RCC 7860 (cell line): ENCODE results near the gene NOX3.

Experiments used
- DNase-seq: peaks from one replicate; pipeline ENCODE4 v3.0.0-alpha.2; 2015; ENCODE audit warnings: low spot score
- FAIRE-seq: peaks from 2 replicates; lab custom pipeline; 2012; peaks lifted over from hg19 to GRCh38; lab: Jason Lieb, UNC

The NOX3 gene

GRCh38 chr6:155404937-155405336 is 50.7 kb downstream of the NOX3 start:
- DNase-seq = no peak
- no peak for FAIRE-seq

GRCh38 chr6:155402656-155403304 is 52.9 kb downstream of the NOX3 start:
- FAIRE-seq = no peak
- no peak for DNase-seq

GRCh38 chr6:155400654-155400965 is 55.0 kb downstream of the NOX3 start:
- DNase-seq (no peak), FAIRE-seq (no peak)

- DNase-seq = no peak
- FAIRE-seq = no peak
These were observed 55.6 kb downstream of the NOX3 start for GRCh38 chr6:155399745-155400653.

- FAIRE-seq = no peak
- DNase-seq = no peak
These were observed 56.4 kb downstream of the NOX3 start for GRCh38 chr6:155399062-155399744.

GRCh38 chr6:155398701-155399061 is 57.0 kb downstream of the NOX3 start:
- DNase-seq (no peak), FAIRE-seq (no peak)

- FAIRE-seq = no peak
- no peak for DNase-seq
These were observed 57.4 kb downstream of the NOX3 start for GRCh38 chr6:155398221-155398620.

GRCh38 chr6:155397172-155397705 is 58.4 kb downstream of the NOX3 start:
- FAIRE-seq (no peak), DNase-seq (no peak)

- FAIRE-seq (no peak), DNase-seq (no peak)
These were observed 59.0 kb downstream of the NOX3 start for GRCh38 chr6:155396605-155397004.

GRCh38 chr6:155395339-155395738 is 60.3 kb downstream of the NOX3 start:
- DNase-seq = no peak
- no peak for FAIRE-seq

GRCh38 chr6:155389130-155389529 is 66.5 kb downstream of the NOX3 start:
- FAIRE-seq (no peak), DNase-seq (peak; percentile 27)

- FAIRE-seq (peak; percentile 95), DNase-seq (peak; percentile 77)
These were observed 67.0 kb downstream of the NOX3 start for GRCh38 chr6:155388591-155388990.

- FAIRE-seq = peak; percentile 71
- peak; percentile 28 for DNase-seq
These were observed 68.2 kb downstream of the NOX3 start for GRCh38 chr6:155387481-155387880.

GRCh38 chr6:155384321-155384952 is 71.2 kb downstream of the NOX3 start:
- FAIRE-seq = no peak
- no peak for DNase-seq

GRCh38 chr6:155383913-155384312 is 71.7 kb downstream of the NOX3 start:
- DNase-seq (no peak), FAIRE-seq (no peak)

- peak; percentile 48 for DNase-seq
- no peak for FAIRE-seq
These were observed 73.3 kb downstream of the NOX3 start for GRCh38 chr6:155382338-155382685.

- FAIRE-seq = peak; percentile 21
- DNase-seq = peak; percentile 70
These were observed 73.8 kb downstream of the NOX3 start for GRCh38 chr6:155381673-155382337.

- no peak for FAIRE-seq
- no peak for DNase-seq
These were observed 74.8 kb downstream of the NOX3 start for GRCh38 chr6:155380666-155381332.

GRCh38 chr6:155378724-155379123 is 76.9 kb downstream of the NOX3 start:
- no peak for FAIRE-seq
- DNase-seq = no peak

GRCh38 chr6:155378276-155378675 is 77.4 kb downstream of the NOX3 start:
- FAIRE-seq (no peak), DNase-seq (no peak)
